Measurements from ENCODE around the gene CBL.
A peak's percentile ranks its signal among the peaks of the same experiment; 100 is the strongest.
"Not testable (repeated sequence)": the region's sequence is repeated elsewhere in the genome, so short reads cannot be mapped to it uniquely, and the experiment has no call there.

Gene CBL

GRCh38 chr11:119218141-119218878 lies 12.2 kb downstream of the CBL start:
- DNase-seq, result peak; percentile 67

DNA sequence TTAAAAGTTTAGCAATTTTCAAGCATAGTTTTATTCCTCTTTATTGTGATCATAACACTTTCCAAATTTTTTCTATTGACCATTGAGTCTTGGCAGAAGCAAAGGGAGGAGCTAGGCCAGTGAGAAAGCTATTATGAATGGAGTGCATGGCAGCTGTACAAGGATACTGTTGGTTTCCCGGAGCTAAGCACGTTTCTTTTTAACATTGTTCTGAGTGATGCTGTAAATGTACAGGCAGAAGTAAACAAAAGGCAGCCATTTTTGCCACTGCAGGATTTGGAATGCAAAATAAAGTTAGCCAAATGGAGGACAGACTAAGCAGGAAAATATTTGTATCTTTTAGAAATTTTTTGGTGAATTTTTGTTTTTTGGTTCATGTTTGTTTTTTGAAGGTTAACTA lies 16.2 kb downstream of the CBL start:
- no peak for DNase-seq

- peak; percentile 11 for DNase-seq
These were observed 16.8 kb downstream of the CBL start for GRCh38 chr11:119222891-119223290.

- no peak for DNase-seq
These were observed 17.7 kb downstream of the CBL start for GRCh38 chr11:119223856-119224255.

- not testable (repeated sequence) for DNase-seq
These were observed 22.6 kb downstream of the CBL start for GRCh38 chr11:119228535-119229287.

- DNase-seq, result no peak
These were observed 23.1 kb downstream of the CBL start for GRCh38 chr11:119229288-119229672.

DNA sequence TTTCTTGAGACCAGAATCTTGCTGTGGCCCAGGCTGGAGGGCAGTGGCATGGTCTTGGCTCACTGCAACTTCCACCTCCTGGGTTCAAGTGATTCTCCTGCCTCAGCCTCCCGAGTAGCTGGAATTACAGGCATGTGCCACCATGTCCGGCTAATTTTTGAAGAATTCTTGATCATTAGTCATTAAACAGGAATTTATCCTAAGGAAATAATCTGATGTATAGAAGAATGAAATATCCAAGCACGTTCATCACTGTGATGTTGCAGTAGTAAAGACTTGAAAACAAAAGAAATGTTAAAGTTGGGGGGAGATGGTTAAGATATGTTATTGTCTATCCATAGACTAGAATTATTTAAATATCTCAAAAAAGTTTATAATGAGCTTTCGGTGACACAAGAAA lies 23.6 kb downstream of the CBL start:
- no peak for DNase-seq

DNA sequence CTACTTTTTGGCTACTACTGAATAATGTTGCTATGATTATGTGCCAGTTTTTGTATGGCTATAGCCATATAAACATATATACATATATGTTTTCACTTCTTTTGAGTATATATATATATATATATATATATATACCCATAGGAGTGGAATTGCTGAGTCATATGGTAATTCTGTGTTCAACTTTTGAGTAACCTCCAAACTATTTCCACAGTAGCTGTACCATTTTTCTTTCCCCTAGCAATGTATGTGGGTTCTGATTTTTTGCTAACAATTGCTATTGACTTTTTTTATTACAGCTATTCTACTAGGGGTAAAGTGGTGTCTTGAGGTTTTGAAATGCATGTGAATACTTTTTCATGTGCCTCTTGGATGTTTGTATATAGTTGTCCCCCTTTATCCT lies 30.4 kb downstream of the CBL start:
- no peak for DNase-seq

DNA sequence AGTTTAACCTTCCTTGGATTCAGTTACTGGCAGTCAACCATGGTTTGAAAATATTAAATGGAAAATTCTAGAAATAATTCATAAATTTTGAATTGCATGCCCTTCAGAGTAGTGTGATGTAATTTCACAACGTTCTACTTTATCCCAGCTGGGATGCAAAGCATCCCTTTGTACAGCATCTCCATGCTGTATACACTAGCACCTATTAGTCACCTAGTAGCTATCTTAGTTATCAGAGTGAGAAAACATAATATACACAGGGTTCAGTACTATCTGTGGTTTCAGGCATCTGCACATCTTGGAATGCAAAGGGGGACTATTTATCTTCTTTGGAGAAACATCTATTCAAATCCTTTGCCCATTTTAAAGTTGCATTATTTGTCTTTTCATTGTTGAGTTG lies 30.8 kb downstream of the CBL start:
- no peak for DNase-seq

- no peak for DNase-seq
These were observed 31.4 kb downstream of the CBL start for GRCh38 chr11:119237515-119237914.

- no peak for DNase-seq
These were observed 42.9 kb downstream of the CBL start for GRCh38 chr11:119248750-119249670.

DNA sequence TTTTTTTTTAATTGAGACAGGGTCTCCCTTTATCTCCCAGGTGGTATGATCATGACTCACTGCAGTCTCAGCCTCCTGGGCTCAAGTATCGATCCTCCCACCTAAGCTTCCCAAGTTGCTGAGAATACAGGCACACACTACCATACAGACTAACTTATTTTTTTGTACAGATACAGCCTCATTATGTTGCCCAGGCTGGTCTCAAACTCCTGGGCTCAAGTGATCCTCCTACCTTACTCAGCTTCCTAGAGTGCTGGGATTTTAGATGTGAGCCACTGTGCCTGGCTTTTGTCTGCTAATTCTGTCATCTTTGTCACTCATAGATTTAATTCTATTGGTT lies 43.5 kb downstream of the CBL start:
- no peak for DNase-seq

GRCh38 chr11:119251114-119251513 lies 45.0 kb downstream of the CBL start:
- DNase-seq, result no peak

GRCh38 chr11:119254239-119254638 lies 48.1 kb downstream of the CBL start:
- DNase-seq, result no peak

DNA sequence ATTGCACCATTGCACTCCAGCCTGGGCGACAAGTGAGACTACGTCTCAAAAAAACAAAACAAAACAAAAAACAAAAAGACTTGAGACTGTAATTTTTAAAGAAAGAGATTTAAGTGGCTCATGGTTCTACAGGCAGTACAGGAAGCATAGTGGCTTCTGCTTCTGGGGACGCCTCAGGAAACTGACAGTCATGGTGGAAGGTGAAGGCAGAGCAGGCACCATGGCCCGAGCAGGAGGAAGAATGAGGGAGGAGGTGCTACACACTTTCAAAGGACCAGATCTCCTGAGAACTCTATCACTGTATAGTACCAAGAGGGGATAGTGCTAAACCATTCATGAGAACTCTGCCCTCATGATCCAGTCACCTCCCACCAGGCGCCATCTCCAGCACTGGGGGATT lies 52.0 kb downstream of the CBL start:
- DNase-seq, result no peak

GRCh38 chr11:119258983-119259382 lies 52.8 kb downstream of the CBL start:
- peak; percentile 24 for DNase-seq

DNA sequence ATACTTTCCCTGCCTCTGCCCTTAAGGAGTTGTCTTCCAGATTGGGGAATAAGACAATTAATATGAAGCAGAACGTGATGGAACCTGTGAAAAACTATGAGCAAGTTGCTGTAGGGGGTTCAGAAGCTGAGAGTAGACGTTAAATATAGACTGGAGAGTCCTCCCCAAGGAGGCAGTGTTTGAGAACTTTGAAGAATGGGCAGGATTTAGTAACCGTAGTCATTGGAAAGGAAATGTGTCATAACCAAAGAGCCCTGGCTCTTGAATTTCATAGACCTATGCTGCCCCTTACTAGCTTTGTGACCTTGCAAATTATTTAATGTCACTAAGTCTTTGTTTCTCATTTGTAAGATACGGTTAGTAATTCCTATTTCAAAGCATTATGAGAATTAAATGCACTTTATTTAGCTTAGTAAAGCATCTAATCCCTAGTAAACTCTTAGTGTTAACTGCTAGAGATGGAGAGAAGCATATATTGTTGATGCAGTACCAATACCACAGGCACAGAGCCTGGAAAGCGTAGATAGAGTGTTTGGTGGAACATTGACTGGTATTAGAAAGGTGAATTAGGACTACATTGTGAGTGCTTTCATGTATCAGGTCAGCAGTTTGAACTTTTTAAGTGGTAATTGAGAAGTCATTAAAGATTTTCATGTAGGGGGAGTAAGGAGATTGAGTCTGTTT lies 56.7 kb downstream of the CBL start:
- DNase-seq, result peak; percentile 54

DNA sequence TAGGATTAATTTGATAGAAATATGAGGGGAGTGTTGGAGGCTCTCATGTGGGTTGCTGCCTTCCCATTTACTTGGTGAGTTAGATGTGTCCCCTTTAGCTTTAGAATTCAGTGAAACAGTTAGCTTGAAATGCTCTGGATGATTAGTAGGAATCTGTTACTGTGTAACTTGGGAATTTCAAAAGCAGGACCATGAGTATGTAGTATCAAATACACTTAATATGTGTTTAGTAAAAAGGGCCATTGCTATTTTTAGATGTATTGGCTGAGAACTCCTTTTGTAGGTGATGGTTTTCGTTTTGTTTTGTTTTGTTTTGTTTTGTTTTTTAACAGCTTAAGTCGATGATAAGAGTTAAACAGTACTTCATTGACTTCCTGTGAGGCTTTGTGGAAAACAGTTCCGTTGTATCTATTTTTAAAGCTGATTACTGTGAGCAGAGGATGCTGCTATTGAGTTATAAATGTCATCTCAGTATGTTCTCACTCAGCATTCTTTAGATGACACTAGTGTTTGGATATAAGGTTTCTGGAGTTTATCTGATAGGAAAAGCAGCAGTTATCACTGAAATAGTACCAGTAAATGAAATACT lies 57.3 kb downstream of the CBL start:
- no peak for DNase-seq

DNA sequence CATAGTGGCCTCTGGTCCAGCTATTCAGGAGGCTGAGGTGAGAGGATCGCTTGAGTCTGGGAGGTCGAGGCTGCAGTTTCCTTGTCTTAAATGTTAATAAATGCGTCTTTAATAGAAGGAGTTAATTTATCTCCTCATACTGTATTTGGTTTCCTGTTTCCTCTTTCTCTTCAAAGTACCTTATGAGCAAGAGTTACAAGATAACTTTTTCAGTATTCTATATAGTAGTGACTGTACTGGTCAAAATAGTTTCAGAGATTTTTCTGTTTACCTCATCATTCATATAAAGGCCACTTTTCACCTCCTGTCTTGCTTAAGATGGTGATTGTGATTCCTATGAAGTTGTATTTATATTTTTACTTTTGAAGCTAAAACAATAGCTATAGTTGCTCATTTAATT lies 59.9 kb downstream of the CBL start:
- DNase-seq, result no peak

DNA sequence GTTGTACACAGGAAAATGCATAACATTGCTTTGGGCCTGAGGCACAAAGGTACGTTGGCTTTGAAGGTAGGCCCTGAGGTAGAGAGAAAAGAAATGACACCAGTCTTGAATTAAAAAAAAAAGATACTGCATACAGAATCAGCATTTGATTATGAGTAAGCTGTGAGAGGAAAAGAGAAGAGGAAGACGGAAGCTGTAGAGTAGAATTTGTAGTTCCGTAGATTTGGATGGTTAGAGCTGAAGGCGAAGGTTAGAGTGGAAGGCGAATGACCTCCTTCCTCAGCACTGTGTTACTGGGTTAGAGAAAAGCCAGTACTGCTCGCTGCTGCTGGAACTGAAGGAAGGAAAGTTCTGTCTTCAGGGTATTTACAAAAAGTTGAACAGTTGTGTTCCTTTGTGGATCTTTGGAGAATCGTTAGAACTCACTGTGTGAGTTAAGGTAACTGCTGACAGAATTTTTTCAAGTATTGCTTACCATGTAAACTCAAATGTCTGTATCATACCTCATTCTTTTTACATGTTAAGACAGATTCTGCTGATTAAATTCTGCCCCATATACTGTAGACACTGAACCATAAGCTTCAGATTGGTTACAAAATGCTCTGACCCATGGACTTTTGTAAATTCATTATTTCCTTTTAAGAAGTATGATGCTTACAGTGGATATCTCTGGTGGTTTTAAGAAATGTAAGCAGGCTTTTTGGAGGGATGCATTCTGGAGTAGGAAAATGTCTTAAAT lies 60.5 kb downstream of the CBL start:
- DNase-seq, result peak; percentile 32

DNA sequence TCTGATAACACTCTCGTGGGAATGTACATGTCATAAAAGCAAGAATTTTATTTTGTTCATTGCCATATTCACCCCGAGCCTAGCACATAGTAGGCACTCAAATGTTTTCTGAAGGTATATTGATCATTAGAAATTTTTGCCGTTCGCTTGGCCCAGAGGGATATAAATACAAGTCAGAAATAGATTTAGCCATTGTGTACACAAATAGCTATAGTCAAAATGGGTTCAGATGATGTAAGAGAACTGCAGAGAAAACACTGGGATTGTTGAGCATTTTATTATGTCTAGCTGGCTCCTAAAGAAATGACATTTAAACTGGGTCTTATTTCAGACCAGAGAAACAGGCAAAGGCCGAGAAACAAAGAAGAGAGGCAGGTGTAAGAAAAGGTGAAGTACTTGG lies 61.5 kb downstream of the CBL start:
- no peak for DNase-seq

DNA sequence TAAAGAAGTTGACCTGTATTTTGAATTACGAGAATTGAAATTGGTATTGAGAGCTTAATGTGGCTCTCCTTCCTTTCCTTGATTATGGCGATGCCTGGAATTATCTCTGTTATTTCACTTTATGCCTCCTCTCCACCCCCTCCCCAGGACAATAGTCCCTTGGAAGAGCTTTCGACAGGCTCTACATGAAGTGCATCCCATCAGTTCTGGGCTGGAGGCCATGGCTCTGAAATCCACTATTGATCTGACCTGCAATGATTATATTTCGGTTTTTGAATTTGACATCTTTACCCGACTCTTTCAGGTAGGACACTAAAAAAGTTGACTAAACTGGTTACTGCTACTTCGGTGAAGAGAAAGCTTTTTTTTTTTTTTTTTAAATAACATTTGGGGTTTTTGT lies 67.6 kb downstream of the CBL start:
- no peak for DNase-seq

All from inflammatory macrophage treated with lipopolysaccharide for 4 hours (primary cell).